H1 (cell line): Measurements from ENCODE around the gene KRT32.
A peak's percentile ranks its signal among the peaks of the same experiment; 100 is the strongest.

Experiments used
- ATF3 ChIP-seq: IDR thresholded peaks from 2 replicates; pipeline ENCODE4 v1.6.1; 2011; ENCODE audit warnings: low read depth, mild to moderate bottlenecking, low read length; ENCODE audit not compliant: insufficient read depth
- BACH1 ChIP-seq: IDR thresholded peaks from 2 replicates; pipeline ENCODE4 v1.6.1; 2012; ENCODE audit warnings: low read length, improper control_type of control experiment
- CHD2 ChIP-seq: IDR thresholded peaks from 2 replicates; pipeline ENCODE4 v1.6.1; 2012; ENCODE audit warnings: low read length, improper control_type of control experiment
- CTCF ChIP-seq, 3 experiments: IDR thresholded peaks; 1 replicate in 2 of 3; 2 replicates in 1 of 3; pipeline versions ENCODE4 v1.5.1 to v1.6.1; 2011; ENCODE audit warnings: low read length in 3 of 3, mild to moderate bottlenecking in 3 of 3, inconsistent platforms in 2 of 3, low read depth in 1 of 3, moderate library complexity in 1 of 3; ENCODE audit not compliant: insufficient read depth in 1 of 3; ENCODE audit errors: control extremely low read depth in 1 of 3
- EP300 ChIP-seq, 2 experiments: IDR thresholded peaks; 1 replicate in 1 of 2; 2 replicates in 1 of 2; pipeline ENCODE4 v1.6.1; 2011 to 2012; ENCODE audit warnings: low read depth in 2 of 2, low read length in 2 of 2, mild to moderate bottlenecking in 2 of 2, borderline replicate concordance in 1 of 2, inconsistent platforms in 1 of 2, moderate library complexity in 1 of 2
- HDAC6 ChIP-seq: IDR thresholded peaks from one replicate; pipeline ENCODE4 v1.7.1; 2012; ENCODE audit warnings: low read depth, mild to moderate bottlenecking, inconsistent platforms, low read length, moderate library complexity
- JUND ChIP-seq: IDR thresholded peaks from 2 replicates; pipeline ENCODE4 v1.6.1; 2011; ENCODE audit warnings: mild to moderate bottlenecking, improper control_type of control experiment, low read length
- POLR2A ChIP-seq, 2 experiments: IDR thresholded peaks; 1 replicate in 1 of 2; 2 replicates in 1 of 2; pipeline ENCODE4 v1.6.1; 2011; ENCODE audit warnings: low read depth in 2 of 2, low read length in 2 of 2, mild to moderate bottlenecking in 2 of 2; ENCODE audit errors: control extremely low read depth in 1 of 2
- RAD21 ChIP-seq, 2 experiments: IDR thresholded peaks in 1 of 2; conservative IDR thresholded peaks in 1 of 2; 2 replicates each; pipeline ENCODE4 v1.6.1; 2011; ENCODE audit warnings: low read depth in 2 of 2, low read length in 2 of 2, improper control_type of control experiment in 1 of 2, inconsistent platforms in 1 of 2, mild to moderate bottlenecking in 1 of 2, moderate library complexity in 1 of 2
- YY1 ChIP-seq: IDR thresholded peaks from 2 replicates; pipeline ENCODE4 v1.6.1; 2011; ENCODE audit warnings: low read depth, mild to moderate bottlenecking, low read length
- ZNF274 ChIP-seq: IDR thresholded peaks from 2 replicates; pipeline ENCODE4 v1.7.0; 2012; ENCODE audit warnings: low read length, borderline replicate concordance; ENCODE audit errors: extremely low read depth
- TF ChIP-seq, protein P1 (sequence below): IDR thresholded peaks from 2 replicates; pipeline ENCODE4 v1.6.1; 2011; ENCODE audit warnings: low read length, improper control_type of control experiment

DNA sequence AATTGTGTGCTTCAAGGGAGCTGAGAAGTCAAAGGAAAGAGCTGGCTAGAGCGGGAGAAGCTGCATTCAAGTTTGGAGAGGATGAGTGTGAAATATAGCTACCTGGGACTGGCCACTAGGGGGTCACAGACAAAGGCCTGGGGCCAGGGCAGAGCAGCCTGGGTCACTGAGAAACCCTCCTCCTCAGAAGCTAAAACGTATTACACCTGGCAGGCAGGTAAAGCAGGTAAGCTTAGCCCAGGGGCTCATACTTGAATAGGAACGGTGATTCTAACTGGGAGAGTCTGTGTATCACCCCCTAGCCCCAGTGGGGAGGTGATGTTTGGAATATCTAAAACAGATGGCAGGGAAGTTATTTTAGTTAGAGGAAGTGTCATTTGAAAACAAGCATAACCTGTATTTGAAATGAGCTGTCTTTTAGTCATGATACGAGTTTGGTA is 49.6 kb downstream of the KRT32 start:
- peak; percentile 66 to 84 (median 71) for TF ChIP-seq CTCF (IDR thresholded peaks at IDR 0.05; ENCODE audit: control extremely low read depth in 1 of 3, insufficient read depth in 1 of 3, low read depth in 1 of 3, low read length in 3 of 3)
- TF ChIP-seq, protein P1, sequence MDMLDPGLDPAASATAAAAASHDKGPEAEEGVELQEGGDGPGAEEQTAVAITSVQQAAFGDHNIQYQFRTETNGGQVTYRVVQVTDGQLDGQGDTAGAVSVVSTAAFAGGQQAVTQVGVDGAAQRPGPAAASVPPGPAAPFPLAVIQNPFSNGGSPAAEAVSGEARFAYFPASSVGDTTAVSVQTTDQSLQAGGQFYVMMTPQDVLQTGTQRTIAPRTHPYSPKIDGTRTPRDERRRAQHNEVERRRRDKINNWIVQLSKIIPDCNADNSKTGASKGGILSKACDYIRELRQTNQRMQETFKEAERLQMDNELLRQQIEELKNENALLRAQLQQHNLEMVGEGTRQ: no peak
- TF ChIP-seq POLR2A (IDR thresholded peaks at IDR 0.05; ENCODE audit: control extremely low read depth in 1 of 2, low read depth in 2 of 2, low read length in 2 of 2): no peak
- peak; percentile 59 to 68 for TF ChIP-seq RAD21 (IDR thresholded peaks at IDR 0.05 in 1 of 2, conservative IDR thresholded peaks at IDR 0.05 in 1 of 2; ENCODE audit: low read depth in 2 of 2, low read length in 2 of 2)
- TF ChIP-seq YY1: no peak
- no peak for TF ChIP-seq ZNF274
- TF ChIP-seq EP300 (IDR thresholded peaks at IDR 0.05; ENCODE audit: borderline replicate concordance in 1 of 2, low read depth in 2 of 2, low read length in 2 of 2): no peak
- TF ChIP-seq HDAC6: no peak
- TF ChIP-seq CHD2: no peak
- TF ChIP-seq JUND: no peak
- no peak for TF ChIP-seq ATF3
- TF ChIP-seq BACH1: no peak
